Measurements from ENCODE around the gene SLC12A7.

GRCh38 chr5:1124205-1125029 is 12.6 kb upstream of the SLC12A7 start:
- TF ChIP-seq CTCF (IDR thresholded peaks at IDR 0.05) (no peak), POLR2A (IDR thresholded peaks at IDR 0.05) (no peak)

All from heart left ventricle (tissue), 13 donors.